NCI-H2107 treated with DMSO at 0.1 percent for 48 hours (cell line): ENCODE data around the gene MFSD6L.

ENCODE experiments used
- DNase-seq: peaks from one replicate; lab custom pipeline; 2025; ENCODE audit not compliant: unreplicated experiment; lab: John Stamatoyannopoulos, UW

MFSD6L gene

DNA sequence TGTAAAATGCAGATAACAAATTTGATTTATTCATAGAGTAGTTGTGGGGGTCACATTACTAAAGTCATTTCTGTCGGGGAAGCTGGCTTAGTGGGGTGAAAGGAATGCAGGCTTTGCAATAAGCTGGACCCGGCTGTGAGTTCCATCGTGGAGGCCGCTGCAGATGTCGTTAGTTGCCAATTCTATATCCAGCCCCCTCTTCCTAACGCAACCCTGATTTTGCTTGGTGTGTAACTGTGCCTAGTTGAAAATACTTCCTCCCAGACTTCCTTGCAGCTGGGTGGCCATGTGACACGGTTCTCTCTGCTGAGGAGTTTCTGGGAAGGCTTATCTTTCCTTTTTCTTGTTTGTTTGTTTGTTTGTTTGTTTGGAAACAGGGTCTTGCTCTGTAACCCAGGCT, 4.5 kb downstream of the MFSD6L start:
- DNase-seq: no peak

DNA sequence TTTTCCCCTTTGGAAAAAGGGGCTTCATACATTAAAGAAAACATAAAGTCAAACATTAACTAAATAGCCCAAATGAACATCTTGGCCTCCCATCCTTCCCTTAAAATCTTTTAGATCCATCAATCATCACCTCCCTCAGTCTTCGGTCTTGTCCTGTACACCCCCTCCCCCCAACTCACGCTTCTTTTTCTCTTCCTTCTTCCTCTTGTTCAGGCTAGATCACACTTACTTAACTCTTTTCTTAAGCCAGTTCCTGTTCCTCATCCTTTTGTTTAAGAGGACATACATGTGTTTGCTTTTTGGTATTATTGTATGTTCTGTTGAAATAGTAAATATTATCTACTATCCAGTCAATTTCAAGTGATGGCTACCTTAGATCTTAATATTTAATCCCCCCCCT, 5.5 kb downstream of the MFSD6L start:
- no peak for DNase-seq

DNA sequence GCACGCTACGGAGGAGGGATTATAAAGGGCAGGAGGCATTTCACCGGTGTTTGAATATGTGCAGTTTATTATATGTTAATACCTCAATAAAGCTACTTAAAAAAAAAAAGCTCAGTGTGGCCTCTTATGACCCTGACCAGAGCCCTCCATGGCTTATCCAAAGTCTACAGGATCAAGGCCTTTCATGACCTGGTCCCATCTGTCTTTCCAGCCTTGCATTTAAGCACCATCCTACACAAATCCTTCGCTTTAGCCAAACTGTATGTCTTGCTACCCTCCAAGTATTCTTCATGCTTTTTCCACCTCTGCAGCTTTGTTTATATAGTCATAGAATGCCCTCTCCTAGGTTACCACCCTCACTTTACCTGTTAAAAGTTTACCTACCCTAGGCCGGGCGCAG, 6.5 kb downstream of the MFSD6L start:
- DNase-seq: no peak

DNA sequence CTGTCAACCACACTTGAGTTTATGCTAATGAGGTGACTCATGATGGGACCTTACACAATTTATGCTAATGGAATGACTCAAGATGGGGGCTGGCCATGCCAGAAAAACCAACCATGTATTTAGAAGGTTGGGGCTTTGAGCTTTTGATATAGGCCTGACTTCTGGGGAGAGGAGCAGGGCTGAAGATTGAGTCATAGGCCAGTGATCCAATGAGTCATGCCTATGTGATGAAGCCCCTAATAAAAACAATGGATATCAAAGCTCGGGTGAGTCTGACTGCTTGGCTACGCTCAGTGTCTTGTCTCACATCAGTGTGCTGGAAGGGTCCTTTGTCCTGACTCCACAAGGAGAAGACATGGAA, 7.3 kb downstream of the MFSD6L start:
- no peak for DNase-seq

DNA sequence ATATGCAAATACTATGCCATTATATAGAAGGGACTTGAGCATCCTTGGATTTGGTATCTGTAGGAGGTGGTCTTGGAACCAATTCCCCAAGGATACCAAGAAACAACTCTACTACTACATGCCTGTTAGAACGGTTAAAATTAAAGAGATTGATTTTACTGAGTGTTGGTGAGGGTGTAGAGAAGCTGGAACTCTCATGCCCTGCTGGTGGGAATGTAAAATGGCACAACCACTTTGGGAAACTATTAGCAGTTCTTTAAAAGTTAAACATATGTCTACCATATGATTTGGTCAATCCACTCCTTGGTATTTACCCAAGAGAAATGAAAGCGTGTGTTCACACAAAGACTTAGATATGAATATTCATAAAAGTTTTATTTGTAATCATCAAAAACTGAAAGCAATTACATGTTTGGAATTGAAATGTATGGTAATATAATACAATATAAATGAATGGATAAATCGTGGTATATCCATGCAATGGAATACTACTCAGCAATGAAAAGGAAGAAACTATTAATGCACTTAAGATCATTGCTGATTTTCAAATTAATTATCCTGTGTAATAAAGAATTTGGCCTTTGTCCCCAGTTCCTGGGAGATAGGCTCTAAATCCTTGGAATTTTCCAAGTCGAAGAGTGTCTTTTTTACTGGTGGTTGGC, 7.8 kb downstream of the MFSD6L start:
- no peak for DNase-seq

DNA sequence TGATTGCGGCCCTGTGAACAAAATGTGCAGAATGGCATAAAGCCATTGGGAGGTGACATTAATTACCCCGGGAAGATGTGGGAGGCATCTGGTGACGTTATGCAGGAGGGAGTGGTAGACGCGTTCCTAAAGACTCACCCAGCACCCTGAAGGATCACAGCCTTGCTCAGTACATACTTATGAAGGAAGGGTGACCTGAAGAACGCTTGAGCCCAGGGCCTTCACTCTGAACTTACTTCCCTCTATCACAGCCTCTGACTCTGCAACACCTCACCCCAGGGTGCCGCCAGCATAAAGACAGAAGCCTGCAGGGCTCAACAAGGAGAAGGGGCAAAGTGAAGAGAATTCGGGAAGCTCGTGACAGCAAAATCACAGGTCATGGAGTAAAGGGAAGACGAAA, 9.4 kb downstream of the MFSD6L start:
- DNase-seq: no peak

DNA sequence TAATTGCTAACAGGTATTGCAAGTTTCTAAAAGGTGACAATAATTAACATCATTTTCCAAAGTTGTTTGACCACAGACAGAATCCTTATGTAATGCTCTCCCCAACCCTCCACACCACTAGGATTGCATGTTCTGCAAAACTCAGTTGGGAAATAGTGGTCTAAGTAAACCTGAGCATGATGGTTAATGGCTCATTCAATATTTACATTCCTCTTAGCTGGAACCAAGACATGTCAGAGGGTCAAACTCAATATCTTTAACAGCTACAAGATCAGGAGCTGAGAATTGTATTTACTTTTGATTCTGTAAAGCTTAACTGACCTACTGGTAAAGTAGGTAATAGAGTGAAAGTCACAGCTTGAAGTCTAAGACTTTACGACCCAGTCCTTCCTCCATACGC, 10.2 kb downstream of the MFSD6L start:
- no peak for DNase-seq

DNA sequence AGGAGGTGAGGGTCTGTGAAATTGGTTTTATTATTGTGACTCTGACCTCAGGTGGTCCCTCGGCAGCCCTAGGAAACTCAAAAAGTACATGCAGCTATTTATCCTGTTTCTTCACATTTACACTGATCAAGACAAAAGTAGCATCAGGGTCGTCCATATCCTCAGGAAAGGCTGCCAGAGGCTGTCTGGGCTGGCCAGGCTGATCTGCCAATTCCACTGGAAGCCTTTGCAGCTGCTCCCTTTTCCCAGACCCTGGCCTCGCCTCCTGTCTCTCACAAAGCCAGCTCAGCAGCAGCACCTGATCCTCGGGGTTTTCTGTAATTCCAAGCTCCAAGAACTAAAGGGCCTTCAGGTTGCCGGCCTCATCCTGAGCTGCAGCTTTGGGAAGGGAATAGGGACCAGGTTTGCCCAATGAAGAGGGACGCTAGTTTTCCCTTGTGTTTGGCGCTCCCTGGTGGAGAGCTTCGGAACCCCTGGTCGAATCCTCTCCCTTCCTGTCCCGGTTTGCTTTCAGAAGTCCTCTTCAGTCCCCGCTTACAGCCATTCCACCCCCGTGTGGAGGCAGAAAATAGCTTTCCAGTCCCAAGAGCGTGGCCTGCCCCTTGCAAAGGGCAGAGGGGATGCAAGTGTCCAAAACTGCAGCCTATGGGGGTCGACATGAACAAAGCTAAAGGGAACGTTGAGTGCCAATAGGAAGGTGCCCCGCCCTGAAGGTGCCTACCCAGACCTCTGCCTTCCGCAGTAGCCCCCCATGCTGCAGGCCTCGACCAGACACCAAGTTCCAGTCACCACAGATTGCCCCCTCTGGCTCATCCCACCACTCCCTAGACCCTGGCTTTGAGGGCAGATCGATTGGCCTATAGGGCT, 13.4 kb downstream of the MFSD6L start:
- no peak for DNase-seq

DNA sequence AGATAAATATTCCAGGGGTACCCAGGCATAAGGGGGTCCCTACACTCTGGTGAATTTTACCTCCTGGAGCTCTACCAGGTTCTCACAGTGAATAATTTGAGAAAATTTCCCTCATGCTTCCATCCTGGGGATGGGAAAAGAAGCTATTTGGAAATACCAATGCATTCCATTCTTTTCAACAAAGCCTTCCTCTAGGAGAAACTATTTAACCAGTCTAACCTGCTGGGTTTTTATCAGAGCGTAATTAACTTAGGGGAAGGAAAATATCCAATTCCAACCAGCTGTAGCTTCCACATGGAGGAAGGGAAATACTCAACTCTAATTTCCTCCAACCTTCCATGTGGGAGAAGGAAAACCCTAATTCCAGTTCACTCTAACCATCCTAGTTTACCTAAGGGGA, 17.0 kb downstream of the MFSD6L start:
- DNase-seq: no peak

DNA sequence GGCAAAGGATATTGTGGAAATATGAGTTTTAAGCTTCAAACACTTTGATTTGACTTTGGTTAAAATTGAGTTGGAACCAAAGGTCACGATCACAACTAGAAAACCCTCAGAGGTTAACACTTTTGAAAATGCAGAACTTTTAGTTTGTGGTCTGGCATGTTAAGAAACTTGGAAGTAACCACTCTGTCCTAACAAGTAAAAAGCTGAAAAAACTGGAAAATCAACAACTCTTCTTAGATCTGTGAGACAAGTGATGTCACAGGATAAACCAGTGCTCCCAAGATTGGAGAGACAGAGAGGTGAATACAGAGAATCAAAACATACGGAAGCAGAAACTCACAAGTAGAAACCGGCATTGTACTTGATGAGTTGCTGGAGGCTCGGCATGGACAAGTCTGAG, 17.4 kb downstream of the MFSD6L start:
- no peak for DNase-seq

DNA sequence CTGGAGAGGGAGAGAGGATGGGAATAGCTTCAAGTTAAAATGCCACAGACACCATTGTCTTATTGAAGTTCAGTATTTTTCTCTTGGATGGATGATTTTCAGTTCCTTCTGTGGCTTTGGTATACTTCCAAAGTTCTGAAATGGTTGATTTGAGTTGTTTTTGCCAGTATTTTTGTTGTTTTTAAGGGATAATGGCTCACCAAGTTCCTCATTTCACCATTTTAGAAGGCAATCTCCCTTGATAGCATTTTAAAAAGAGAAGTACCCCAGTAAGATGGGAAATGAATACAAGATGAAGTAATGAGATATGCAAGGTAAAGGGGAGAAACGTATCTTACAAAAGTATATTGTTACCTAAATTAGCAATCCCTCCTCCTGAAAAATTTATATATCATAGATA, 22.3 kb downstream of the MFSD6L start:
- DNase-seq: no peak

DNA sequence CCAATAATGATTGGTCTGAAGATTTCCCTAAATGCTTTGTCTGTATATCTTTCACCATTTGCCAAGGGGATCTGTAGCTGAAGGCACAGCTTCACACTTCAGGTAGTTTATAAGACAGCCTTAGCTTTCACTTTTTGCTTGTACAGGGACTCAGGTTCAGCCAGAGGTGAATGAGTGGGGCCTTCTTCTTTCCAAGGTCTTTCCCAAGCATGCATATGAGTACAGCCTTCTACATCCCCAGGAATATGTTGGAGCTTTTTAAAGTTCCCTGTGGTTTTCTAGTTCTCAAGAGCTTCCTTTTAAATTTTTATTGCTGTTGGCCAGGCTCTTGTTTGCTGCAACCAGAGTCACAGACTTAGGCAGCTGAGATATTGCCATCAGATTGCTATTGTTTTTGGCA, 22.9 kb downstream of the MFSD6L start:
- no peak for DNase-seq

DNA sequence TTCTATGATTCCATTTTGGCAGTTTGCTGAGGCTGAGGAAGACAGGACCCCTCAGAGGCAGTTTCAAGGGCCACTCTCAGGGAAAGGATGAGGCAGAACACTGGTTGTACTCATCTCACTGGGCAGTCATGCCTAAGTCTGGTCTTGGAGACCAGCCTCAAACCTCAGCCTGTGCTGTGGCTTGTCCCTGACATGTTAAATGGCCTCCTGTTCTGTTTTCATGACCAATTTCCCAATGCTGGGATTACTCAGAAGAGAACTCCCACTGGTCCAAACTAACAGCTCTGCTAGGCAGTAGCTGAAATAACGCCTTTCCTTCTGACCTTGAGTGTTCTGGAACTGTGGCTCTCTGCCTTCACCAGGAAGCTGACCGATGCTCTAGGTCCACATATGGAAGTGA, 32.4 kb downstream of the MFSD6L start:
- no peak for DNase-seq

DNA sequence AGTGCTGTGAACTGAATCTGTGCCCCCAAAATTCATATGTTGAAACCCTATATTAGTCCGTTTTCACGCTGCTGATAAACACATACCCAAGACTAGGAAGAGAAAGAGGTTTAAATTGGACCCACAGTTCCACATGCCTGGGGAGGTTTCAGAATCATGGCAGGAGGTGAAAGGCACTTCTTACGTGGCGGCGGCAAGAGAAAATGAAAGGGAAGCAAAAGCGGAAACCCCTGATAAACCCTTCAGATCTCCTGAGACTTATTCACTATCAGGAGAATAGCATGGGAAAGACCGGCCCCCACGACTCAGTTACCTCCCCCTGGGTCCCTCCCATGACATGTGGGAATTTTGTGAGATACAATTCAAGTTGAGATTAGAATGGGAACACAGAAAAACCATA, 37.2 kb downstream of the MFSD6L start:
- DNase-seq: no peak

DNA sequence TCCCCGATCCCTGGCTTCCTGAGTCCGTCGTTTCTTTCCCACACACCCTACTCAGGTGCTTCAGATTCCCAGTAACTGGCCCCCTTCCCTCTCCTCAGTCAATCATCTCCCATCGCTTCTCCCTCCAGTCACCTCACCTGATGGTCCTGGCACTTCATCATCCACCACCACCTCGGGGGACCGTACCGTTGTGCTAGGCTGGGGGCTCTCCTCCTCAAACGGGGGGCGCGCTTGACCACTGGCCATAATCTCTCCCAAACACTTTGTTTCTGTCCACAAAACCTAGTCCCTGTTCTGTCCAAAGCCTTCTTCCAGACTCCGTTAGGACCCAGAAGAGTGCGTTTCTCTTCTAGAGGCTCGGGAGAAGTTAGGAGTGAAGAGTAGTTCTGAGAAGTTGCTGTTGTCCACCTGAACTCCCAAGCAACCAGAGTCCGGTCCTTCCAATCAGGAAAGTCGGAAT, 41.0 kb downstream of the MFSD6L start, which contains the start of gene SPDYE4:
TSS of gene SPDYE4 (minus strand) at position 410 of the 460 bp plus-strand sequence. CDS start at position 246, 164 bp downstream.
- no peak for DNase-seq

DNA sequence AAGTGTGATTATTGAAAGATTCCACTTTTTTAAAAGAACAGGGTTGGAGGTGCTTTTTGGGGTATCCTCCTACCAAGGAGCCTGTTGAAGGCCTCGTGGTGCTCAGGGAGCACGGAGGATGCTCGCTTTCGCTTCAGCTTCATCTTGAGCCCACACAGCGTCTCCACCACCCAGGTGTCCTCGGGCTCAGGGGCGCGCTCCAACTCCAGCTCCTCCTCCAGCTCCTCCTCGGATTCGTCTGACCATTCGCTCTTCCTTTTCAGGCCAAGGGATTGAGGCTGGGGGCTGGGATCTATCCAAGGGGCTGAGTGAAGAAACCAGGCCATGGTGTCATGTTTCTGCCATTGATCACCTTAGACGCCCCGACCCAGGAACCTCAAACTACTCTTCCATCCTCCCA, 42.0 kb downstream of the MFSD6L start:
- DNase-seq: no peak

DNA sequence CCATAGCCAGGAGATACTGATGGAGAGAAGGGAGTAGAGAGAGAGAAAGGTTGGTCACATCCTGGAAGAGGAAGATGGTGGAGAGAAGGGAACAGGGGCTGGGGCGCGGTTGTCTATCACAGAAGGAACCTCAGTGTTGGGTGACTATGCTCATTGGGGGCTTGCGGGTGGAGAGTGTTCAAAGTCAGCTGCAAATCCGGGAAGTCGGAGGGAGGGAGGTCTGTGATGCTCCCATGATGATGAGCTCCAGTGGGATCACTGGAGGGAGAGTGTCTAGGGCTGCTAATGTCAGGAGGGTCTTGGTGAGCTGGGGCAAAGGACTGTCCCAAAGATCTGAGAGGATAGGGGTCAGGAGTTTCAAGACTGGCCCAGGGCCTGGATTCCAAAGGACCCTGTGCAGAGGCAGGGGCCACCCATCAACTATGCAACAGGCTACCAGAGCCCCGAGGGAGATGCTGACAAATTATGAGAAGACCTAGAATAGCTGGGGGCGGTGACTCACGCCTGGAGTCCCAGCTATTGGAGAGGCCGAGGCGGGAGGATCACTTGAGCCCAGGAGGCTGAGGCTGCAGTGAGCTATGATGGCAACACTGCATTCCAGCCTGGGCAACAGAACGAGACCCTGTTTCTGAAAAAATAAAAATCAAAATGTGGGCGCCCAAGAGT, 43.4 kb downstream of the MFSD6L start:
- no peak for DNase-seq

DNA sequence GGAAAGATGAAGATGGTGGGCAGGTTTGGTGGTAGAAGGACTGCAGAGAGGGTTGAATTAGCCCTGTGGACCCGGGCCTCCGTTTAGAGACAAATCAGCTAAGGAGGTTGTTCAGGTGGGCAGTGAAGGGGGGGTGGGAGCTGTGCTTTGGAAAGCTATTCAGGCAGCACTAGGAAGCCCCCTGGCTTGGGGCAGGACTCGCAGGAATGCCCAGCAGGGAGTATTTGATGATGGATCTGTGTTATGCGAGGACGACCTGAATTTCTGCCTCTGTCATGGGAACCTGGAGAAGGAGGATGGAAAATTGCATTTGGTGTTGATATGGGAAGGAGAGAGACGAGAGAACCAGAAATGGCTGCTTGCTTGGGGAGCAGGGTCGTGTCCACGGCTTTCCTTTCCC, 44.3 kb downstream of the MFSD6L start:
- DNase-seq: no peak

DNA sequence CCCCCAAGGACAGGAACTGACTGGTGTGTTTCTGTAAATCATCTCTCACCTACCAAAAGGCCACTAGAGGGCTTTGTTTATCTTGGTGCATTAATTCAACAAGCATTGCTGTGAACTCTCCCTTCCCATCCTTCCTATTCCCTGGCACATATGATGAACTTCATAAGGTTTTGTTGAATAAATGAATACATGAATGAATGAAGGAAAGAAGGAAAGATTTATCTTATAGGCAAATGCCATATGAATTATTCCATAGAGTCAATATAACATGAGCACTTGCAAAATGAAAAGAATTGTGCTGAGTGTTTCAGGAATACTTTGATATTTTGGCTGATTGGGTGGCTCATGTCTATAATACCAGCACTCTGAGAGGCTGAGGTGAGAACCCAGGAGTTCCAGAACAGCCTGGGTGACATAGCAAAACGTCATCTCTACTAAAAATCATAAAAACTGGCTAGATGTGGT, 45.2 kb downstream of the MFSD6L start:
- no peak for DNase-seq

DNA sequence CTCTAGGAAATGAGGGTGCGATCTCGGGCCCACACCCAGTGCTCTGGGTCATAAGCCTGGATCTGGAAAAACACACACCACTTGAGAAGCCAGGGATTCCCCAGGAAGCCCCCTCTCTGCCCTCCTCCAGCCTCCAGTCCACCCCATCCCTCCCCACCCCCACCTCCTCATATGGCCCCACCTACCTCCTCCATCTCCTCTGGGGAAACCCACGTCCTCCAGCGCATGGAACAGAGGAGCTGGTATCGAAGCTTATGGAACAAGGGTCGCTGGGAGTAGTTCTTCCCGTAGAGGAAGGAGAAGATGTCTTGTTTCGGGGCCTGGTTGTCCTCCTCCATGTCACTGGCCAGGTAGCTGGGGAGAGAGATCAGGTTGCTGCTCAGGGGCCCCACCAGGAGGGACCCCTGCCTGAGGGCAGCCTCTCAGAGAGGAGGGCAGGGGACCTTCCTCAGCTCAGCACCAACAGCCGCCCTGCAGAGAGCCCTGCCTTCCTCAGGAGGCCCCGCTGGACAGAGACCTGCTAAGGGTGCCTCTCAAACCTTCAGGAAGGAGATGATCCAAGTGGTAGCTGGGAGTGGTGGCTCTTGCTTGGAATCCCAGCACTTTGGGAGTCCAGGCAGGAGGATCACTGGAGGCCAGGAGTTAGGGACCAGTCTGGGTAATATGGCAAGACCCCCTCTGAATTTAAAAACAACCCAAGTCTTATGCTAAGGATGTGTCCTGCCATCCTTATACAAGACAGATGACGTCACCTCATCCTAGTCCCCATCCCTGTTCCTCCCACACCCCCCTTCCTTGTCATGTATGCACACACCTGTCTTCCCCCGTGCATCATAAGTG, 45.8 kb downstream of the MFSD6L start:
- DNase-seq: no peak

DNA sequence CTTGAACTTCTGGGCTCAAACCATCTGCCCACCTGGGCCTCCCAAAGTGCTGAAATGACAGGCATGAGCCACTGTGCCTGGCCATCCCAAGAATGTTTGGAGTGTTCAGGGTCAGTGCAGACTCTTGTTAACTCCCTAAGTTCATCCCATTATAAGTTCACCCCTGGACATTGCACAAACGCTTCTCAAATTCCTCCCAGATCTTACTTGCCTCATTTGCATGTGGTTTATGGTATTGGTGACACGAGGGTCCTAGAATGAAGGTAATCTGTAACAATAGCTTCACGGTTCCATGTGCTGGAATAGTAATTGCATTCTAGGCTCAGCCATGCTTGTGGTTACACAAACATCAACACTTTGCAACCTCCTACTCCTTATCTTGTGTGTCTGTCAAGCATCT, 49.5 kb downstream of the MFSD6L start:
- DNase-seq: no peak
